ENCODE measurements around the gene UNC13A. TPM values are rescaled to one million over a fixed set of nuclear protein-coding genes. Genes with fewer than 3 reads are reported as not detected.
A peak's percentile ranks its signal among the peaks of the same experiment; 100 is the strongest.
"Not testable (repeated sequence)": the region's sequence is repeated elsewhere in the genome, so short reads cannot be mapped to it uniquely, and the experiment has no call there.

Gene UNC13A
- total RNA-seq, 1 donor from 2014 or later, result 0.04 TPM

- no peak for ATAC-seq
Measured at GRCh38 chr19:17562097-17562496, 126.1 kb downstream of the UNC13A start.

GRCh38 chr19:17560205-17560595 is 128.0 kb downstream of the UNC13A start:
- ATAC-seq, result peak; percentile 27

GRCh38 chr19:17557466-17557865 is 130.7 kb downstream of the UNC13A start:
- ATAC-seq, result no peak

GRCh38 chr19:17556995-17557394 is 131.2 kb downstream of the UNC13A start:
- no peak for ATAC-seq

DNA sequence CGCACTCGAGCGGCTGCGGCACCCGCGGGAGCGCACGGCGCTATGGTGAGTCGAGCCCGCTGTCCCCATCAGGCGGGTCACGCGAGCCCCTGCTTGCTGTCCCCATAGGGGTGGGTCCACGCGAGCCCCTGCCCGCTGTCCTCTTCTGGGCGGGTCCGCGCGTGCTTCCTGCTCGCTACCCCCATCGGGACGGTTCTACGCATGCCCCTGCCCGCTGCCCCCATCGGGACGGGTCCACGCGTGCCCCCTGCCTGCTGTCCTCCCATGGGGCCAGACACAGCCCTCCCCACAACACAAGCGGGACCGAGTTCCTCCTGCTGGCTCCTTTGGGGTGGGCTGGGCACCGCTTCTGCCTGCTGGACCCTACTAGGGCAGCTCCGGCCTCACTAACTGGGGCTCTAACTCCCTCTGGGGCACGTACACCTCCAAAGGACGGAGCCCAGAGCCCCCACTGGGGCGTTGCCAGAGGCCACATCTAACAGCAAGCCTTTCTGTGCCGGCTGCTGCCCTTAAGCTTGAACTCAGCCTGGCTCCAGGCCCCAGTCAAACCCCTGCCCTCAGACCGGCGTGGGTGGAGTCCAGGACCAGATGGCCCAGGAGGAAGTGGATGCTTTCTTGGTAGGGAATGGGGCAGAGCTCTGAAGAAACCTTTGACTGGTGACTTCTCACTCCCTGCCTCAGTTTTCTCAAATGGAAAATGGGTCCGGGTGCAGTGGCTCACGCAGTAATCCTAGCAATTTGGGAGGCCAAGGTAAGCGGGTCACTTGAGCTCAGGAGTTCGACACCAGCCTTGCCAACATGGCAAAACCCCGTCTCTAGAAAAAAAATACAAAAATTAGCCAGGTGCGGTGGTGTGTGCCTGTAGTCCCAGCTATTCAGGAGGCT is 132.0 kb downstream of the UNC13A start:
- peak; percentile 43 for ATAC-seq

- ATAC-seq, result peak; percentile 98
Measured at GRCh38 chr19:17555480-17555928, 132.7 kb downstream of the UNC13A start, which contains the start of gene COLGALT1. Gene COLGALT1, plus strand, starts transcription at chr19:17555649. Its CDS starts 65 bp downstream, at chr19:17555714.

GRCh38 chr19:17554968-17555479 is 133.1 kb downstream of the UNC13A start:
- ATAC-seq, result peak; percentile 7

GRCh38 chr19:17553256-17553655 is 134.9 kb downstream of the UNC13A start:
- no peak for ATAC-seq

DNA sequence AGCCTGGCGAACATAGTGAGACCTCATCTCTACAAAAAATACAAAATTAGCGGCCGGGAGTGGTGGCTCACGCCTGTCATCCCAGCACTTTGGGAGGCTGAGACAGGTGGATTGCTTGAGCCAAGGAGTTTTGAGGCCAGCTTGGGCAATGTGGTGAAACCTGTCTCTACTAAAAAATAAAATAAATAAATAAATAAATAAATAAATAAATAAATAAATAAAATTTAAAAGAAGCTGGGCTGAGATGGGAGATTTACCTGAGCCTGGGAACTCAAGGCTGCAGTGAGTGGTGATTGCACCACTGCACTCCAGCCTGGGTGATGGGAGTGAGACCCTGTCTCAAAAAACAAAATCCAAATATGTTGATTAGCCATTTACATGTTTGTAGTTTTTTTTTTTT is 135.4 kb downstream of the UNC13A start:
- not testable (repeated sequence) for ATAC-seq

Other genes starting within 250 kb of the UNC13A start
- not detected for gene TMEM221, start 239.7 kb downstream of the UNC13A start, total RNA-seq
- gene NXNL1, start 227.4 kb downstream of the UNC13A start, total RNA-seq, result not detected
- gene SLC27A1, start 217.8 kb downstream of the UNC13A start, total RNA-seq, result 4.1 TPM
- 104 TPM for gene PGLS, start 176.7 kb downstream of the UNC13A start, total RNA-seq
- 28.5 TPM for gene COLGALT1, start 132.7 kb downstream of the UNC13A start, total RNA-seq
- 16.9 TPM for gene MAP1S, start 31.1 kb upstream of the UNC13A start, total RNA-seq
- 0.76 TPM for gene FCHO1, start 63.1 kb upstream of the UNC13A start, total RNA-seq
- 19.4 TPM for gene B3GNT3, start 106.8 kb upstream of the UNC13A start, total RNA-seq
- not detected for gene INSL3, start 133.2 kb upstream of the UNC13A start, total RNA-seq
- 2.0 TPM for gene JAK3, start 159.6 kb upstream of the UNC13A start, total RNA-seq
- gene RPL18A, start 171.6 kb upstream of the UNC13A start, total RNA-seq, result 2,571 TPM
- not detected for gene SLC5A5, start 183.6 kb upstream of the UNC13A start, total RNA-seq
- gene CCDC124, start 244.7 kb upstream of the UNC13A start, total RNA-seq, result 52.5 TPM